ENCODE results near the gene DNASE2. TPM values are rescaled to one million over a fixed set of nuclear protein-coding genes. Genes with fewer than 3 reads are reported as not detected.

The DNASE2 gene
- total and polyA plus RNA-seq, 9 donors = 5.7 to 12.3 (median 10.0) TPM

- H3K27ac ChIP-seq (ENCODE audit: low read length) = no peak overlapping the region
- no peak for DNase-seq
- 97% methylated on average over 4 of the region's 6 CpGs for WGBS (ENCODE audit: insufficient coverage)
- H3K9me3 ChIP-seq (replicated peaks; ENCODE audit: control insufficient read depth, low read depth, low read length) = no peaks in the 10 kb centered on the region
- H3K36me3 ChIP-seq (ENCODE audit: control insufficient read depth, insufficient read depth, low read length) = no peaks in the 10 kb centered on the region
- H3K4me1 ChIP-seq (ENCODE audit: control insufficient read depth, insufficient read depth, low read length) = peaks cover 5% of the 10 kb centered on the region
- peaks cover 11% of the 10 kb centered on the region for H3K27me3 ChIP-seq (ENCODE audit: control insufficient read depth, insufficient read depth, low read length)
- no peak overlapping the region for H3K4me3 ChIP-seq (ENCODE audit: low read length)
Observed at GRCh38 chr19:12875086-12875485, 6.2 kb downstream of the DNASE2 start.

GRCh38 chr19:12873891-12874745 is 7.1 kb downstream of the DNASE2 start:
- Histone ChIP-seq H3K4me3 (ENCODE audit: low read length) (no peak overlapping the region), H3K9me3 (replicated peaks; ENCODE audit: control insufficient read depth, low read depth, low read length) (no peaks in the 10 kb centered on the region), H3K27me3 (ENCODE audit: control insufficient read depth, insufficient read depth, low read length) (peaks cover 11% of the 10 kb centered on the region), H3K27ac (ENCODE audit: low read length) (no peak overlapping the region), H3K4me1 (ENCODE audit: control insufficient read depth, insufficient read depth, low read length) (peaks cover 5% of the 10 kb centered on the region), H3K36me3 (ENCODE audit: control insufficient read depth, insufficient read depth, low read length) (no peaks in the 10 kb centered on the region)
- DNase-seq = no peak
- 81% methylated on average over 76 of the region's 86 CpGs for WGBS (ENCODE audit: insufficient coverage)

- H3K4me1 ChIP-seq (ENCODE audit: control insufficient read depth, insufficient read depth, low read length) = peaks cover 5% of the 10 kb centered on the region
- H3K27ac ChIP-seq (ENCODE audit: low read length) = no peak overlapping the region
- no peaks in the 10 kb centered on the region for H3K9me3 ChIP-seq (replicated peaks; ENCODE audit: control insufficient read depth, low read depth, low read length)
- WGBS (ENCODE audit: insufficient coverage) = 53% methylated on average over 69 of the region's 70 CpGs
- H3K36me3 ChIP-seq (ENCODE audit: control insufficient read depth, insufficient read depth, low read length) = no peaks in the 10 kb centered on the region
- H3K4me3 ChIP-seq (ENCODE audit: low read length) = no peak overlapping the region
- peak; percentile 50 for DNase-seq
- H3K27me3 ChIP-seq (ENCODE audit: control insufficient read depth, insufficient read depth, low read length) = peaks cover 11% of the 10 kb centered on the region
Observed at GRCh38 chr19:12872941-12873890, 8.0 kb downstream of the DNASE2 start.

DNA sequence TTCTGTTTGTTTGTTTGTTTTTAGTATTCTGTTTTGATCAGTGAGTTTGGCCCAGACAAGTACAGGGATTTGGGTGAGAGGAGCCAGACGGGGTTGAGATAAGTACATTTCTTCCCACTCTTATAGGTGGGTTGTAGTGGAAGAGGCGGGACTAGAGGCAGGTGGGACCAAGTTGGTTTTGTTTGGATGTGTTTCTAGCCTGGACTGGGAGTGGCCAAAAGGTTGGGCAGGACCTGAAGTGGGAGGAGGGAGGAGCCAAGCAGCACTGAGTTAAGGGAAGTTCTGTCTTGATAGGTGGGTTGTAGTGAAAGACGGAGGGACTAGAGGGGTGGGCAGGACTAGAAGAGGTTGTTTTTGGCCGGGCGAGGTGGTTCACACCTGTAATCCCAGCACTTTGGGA is 9.0 kb downstream of the DNASE2 start:
- Histone ChIP-seq H3K9me3 (replicated peaks; ENCODE audit: control insufficient read depth, low read depth, low read length) (no peaks in the 10 kb centered on the region), H3K4me1 (ENCODE audit: control insufficient read depth, insufficient read depth, low read length) (peaks cover 11% of the 10 kb centered on the region), H3K4me3 (ENCODE audit: low read length) (no peak overlapping the region), H3K27me3 (ENCODE audit: control insufficient read depth, insufficient read depth, low read length) (peaks cover 11% of the 10 kb centered on the region), H3K27ac (ENCODE audit: low read length) (no peak overlapping the region), H3K36me3 (ENCODE audit: control insufficient read depth, insufficient read depth, low read length) (no peaks in the 10 kb centered on the region)
- WGBS (ENCODE audit: insufficient coverage) = 89% methylated on average over 2 of the region's 5 CpGs
- DNase-seq = no peak

DNA sequence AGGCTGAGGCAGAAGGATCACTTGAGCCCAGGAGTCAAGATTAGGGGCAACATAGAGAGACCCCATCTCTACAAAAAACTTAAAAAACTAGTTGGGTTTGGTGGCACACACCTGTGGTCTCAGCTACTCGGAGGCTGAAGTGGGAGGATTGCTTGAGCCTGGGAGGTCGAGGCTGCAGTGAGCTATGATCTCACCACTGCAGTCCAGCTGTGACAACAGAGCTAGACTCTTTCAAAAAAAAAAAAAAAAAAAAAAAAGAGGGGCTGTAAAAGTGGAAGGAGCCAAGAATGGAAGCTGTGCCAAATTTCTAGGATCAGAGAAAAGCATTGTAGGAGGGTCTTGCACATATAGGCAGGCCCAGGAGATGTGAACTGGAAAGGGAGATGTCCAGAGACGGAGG is 9.6 kb downstream of the DNASE2 start:
- peaks cover 11% of the 10 kb centered on the region for H3K27me3 ChIP-seq (ENCODE audit: control insufficient read depth, insufficient read depth, low read length)
- no peak overlapping the region for H3K27ac ChIP-seq (ENCODE audit: low read length)
- H3K4me3 ChIP-seq (ENCODE audit: low read length) = no peak overlapping the region
- no peaks in the 10 kb centered on the region for H3K36me3 ChIP-seq (ENCODE audit: control insufficient read depth, insufficient read depth, low read length)
- peaks cover 14% of the 10 kb centered on the region for H3K4me1 ChIP-seq (ENCODE audit: control insufficient read depth, insufficient read depth, low read length)
- DNase-seq = no peak
- no peaks in the 10 kb centered on the region for H3K9me3 ChIP-seq (replicated peaks; ENCODE audit: control insufficient read depth, low read depth, low read length)
- WGBS (ENCODE audit: insufficient coverage) = 67% methylated on average over 1 of the region's 3 CpGs

GRCh38 chr19:12868540-12869112 is 12.6 kb downstream of the DNASE2 start:
- no peaks in the 10 kb centered on the region for H3K36me3 ChIP-seq (ENCODE audit: control insufficient read depth, insufficient read depth, low read length)
- no peak overlapping the region for H3K27ac ChIP-seq (ENCODE audit: low read length)
- no peak overlapping the region for H3K4me3 ChIP-seq (ENCODE audit: low read length)
- H3K9me3 ChIP-seq (replicated peaks; ENCODE audit: control insufficient read depth, low read depth, low read length) = no peaks in the 10 kb centered on the region
- WGBS (ENCODE audit: insufficient coverage) = 94% methylated on average over 7 of the region's 10 CpGs
- DNase-seq = no peak
- H3K27me3 ChIP-seq (ENCODE audit: control insufficient read depth, insufficient read depth, low read length) = peaks cover 8% of the 10 kb centered on the region
- peaks cover 14% of the 10 kb centered on the region for H3K4me1 ChIP-seq (ENCODE audit: control insufficient read depth, insufficient read depth, low read length)

DNA sequence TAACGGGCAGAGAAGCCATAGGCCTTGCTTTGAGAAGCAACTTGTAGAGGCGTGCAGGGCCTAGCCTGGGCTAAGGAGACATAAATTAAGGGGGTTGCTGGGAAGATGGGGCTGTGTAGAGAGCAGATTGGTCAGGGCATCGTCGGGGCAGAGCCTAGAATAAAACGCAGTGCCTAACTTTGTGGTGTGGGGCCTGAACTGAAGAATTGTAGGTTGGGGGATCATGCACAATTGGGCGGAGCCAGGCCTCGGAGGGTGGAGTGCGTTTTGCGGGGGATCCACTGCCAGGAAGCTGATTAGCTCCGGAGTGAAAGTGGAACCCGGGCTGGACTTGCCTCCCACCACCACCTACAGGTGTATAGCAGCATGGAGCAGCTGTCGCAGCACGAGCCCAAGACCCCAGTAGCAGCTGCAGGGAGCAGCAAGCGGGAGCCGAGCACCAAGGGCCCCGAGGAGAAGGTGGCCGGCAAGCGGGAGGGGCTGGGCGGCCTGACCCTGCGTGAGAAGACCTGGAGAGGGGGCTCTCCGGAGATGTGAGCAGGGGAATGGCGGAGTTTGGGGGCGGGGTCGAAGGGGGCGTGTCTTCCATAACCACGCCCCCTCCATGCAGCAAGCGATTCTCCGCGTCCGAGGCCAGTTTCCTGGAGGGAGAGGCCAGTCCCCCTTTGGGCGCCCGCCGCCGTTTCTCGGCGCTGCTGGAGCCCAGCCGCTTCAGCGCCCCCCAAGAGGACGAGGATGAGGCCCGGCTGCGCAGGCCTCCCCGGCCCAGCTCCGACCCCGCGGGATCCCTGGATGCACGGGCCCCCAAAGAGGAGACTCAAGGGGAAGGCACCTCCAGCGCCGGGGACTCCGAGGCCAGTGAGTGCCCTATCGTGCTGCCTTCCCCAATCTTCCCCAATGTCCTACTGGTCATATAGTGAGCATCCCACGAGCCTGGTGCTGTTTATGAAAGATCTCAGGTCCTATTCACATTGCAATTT is 13.8 kb downstream of the DNASE2 start:
- WGBS (ENCODE audit: insufficient coverage) = 7% methylated on average over 32 of the region's 51 CpGs
- H3K36me3 ChIP-seq (ENCODE audit: control insufficient read depth, insufficient read depth, low read length) = no peaks in the 10 kb centered on the region
- peak overlapping the region; percentile 38 for H3K4me3 ChIP-seq (ENCODE audit: low read length)
- peaks cover 10% of the 10 kb centered on the region for H3K4me1 ChIP-seq (ENCODE audit: control insufficient read depth, insufficient read depth, low read length)
- H3K27me3 ChIP-seq (ENCODE audit: control insufficient read depth, insufficient read depth, low read length) = peaks cover 2% of the 10 kb centered on the region
- peak; percentile 81 for DNase-seq
- H3K27ac ChIP-seq (ENCODE audit: low read length) = no peak overlapping the region
- no peaks in the 10 kb centered on the region for H3K9me3 ChIP-seq (replicated peaks; ENCODE audit: control insufficient read depth, low read depth, low read length)

GRCh38 chr19:12866416-12867119 is 14.7 kb downstream of the DNASE2 start:
- peaks cover 10% of the 10 kb centered on the region for H3K4me1 ChIP-seq (ENCODE audit: control insufficient read depth, insufficient read depth, low read length)
- H3K4me3 ChIP-seq (ENCODE audit: low read length) = no peak overlapping the region
- no peaks in the 10 kb centered on the region for H3K36me3 ChIP-seq (ENCODE audit: control insufficient read depth, insufficient read depth, low read length)
- H3K27ac ChIP-seq (ENCODE audit: low read length) = no peak overlapping the region
- H3K9me3 ChIP-seq (replicated peaks; ENCODE audit: control insufficient read depth, low read depth, low read length) = no peaks in the 10 kb centered on the region
- WGBS (ENCODE audit: insufficient coverage) = 91% methylated on average over 16 of the region's 29 CpGs
- H3K27me3 ChIP-seq (ENCODE audit: control insufficient read depth, insufficient read depth, low read length) = peaks cover 2% of the 10 kb centered on the region
- DNase-seq = no peak

Measured in muscle of leg (tissue), 11 donors.